Measurements from ENCODE around the gene PQBP1.
"Not testable (repeated sequence)": the region's sequence is repeated elsewhere in the genome, so short reads cannot be mapped to it uniquely, and the experiment has no call there.

DNA sequence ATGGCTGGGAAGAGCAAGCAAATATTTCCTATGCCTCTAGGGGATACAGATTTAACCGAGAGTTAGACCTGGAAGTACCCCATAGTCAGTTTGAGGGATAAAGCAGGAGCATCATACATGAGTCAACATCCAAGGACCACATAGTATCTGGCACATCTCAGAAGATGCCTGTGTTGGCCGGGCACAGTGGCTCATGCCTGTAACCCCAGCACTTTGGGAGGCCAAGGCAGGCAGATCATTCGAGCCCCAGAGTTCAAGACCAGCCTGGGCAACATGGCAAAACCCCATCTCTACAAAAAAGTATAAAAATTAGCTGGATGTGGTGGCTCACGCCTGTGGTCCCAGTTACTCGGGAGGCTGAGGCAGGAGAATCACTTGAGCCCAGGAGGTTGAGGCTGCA, 11.1 kb upstream of the PQBP1 start:
- not testable (repeated sequence) for TF ChIP-seq CTCF, POLR2A, POLR2AphosphoS5 (IDR thresholded peaks at IDR 0.05)

All from prostate gland (tissue), 2 donors.